ENCODE data around the gene MRPS27.

The MRPS27 gene

DNA sequence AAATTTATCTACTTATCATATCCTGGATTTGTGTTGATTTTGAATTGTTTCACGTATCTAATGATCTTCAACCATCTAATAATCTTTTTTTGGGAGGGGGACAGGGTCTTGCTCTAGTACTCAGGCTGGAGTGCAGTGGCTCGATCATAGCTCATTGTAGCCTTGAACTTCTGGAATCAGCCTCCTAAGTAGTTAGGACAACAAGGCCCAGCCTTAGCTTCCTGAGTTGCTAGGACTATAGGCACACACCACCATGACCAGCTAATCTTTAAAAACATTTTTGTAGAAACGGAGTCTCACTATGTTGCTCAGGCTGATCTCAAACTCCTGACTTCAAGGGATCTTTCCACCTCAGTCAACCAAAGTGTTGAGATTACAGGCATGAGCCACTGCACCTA, 34.6 kb downstream of the MRPS27 start:
- TF ChIP-seq, protein P1, sequence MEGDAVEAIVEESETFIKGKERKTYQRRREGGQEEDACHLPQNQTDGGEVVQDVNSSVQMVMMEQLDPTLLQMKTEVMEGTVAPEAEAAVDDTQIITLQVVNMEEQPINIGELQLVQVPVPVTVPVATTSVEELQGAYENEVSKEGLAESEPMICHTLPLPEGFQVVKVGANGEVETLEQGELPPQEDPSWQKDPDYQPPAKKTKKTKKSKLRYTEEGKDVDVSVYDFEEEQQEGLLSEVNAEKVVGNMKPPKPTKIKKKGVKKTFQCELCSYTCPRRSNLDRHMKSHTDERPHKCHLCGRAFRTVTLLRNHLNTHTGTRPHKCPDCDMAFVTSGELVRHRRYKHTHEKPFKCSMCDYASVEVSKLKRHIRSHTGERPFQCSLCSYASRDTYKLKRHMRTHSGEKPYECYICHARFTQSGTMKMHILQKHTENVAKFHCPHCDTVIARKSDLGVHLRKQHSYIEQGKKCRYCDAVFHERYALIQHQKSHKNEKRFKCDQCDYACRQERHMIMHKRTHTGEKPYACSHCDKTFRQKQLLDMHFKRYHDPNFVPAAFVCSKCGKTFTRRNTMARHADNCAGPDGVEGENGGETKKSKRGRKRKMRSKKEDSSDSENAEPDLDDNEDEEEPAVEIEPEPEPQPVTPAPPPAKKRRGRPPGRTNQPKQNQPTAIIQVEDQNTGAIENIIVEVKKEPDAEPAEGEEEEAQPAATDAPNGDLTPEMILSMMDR (conservative IDR thresholded peaks at IDR 0.05; ENCODE audit: control insufficient read depth, insufficient read depth, low read depth, low read length), result no peak
- no peak overlapping the region for H3K4me3 ChIP-seq (ENCODE audit: control insufficient read depth, low read depth, low read length)

GRCh38 chr5:72284559-72285423, 35.2 kb downstream of the MRPS27 start:
- TF ChIP-seq, protein P1 (conservative IDR thresholded peaks at IDR 0.05; ENCODE audit: control insufficient read depth, insufficient read depth, low read depth, low read length), result no peak
- no peak for DNase-seq (ENCODE audit: low read depth)
- no peak overlapping the region for H3K4me3 ChIP-seq (ENCODE audit: control insufficient read depth, low read depth, low read length)

More for the DNA sequence above, 34.6 kb downstream of the MRPS27 start:
- DNase-seq (ENCODE audit: low read depth), result no peak

- TF ChIP-seq, protein P1 (conservative IDR thresholded peaks at IDR 0.05; ENCODE audit: control insufficient read depth, insufficient read depth, low read depth, low read length), result no peak
- DNase-seq (ENCODE audit: low read depth), result peak; percentile 12
- H3K4me3 ChIP-seq (ENCODE audit: control insufficient read depth, low read depth, low read length), result no peak overlapping the region
These were observed 36.7 kb downstream of the MRPS27 start for GRCh38 chr5:72283358-72283757.

DNA sequence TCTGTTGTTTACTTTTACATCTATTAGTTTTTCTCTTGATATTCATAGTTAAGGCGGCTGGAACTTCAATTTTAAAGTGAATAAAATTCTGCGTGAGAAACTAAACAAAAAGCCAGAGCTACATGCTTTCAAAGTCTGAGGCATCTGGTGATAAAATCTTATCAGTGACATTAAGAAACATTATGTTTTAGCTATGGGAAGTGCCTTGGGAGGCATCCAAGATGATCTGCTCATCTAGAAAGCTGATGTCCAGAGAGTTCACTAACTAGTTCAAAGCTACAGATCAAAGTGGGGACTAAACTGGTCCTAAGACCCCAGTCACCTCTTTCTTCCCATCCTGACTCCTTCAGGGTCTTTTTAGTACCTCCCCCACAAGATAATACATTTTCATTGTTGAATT, 37.2 kb downstream of the MRPS27 start:
- peak; percentile 36 for DNase-seq (ENCODE audit: low read depth)
- H3K4me3 ChIP-seq (ENCODE audit: control insufficient read depth, low read depth, low read length), result no peak overlapping the region
- TF ChIP-seq, protein P1 (conservative IDR thresholded peaks at IDR 0.05; ENCODE audit: control insufficient read depth, insufficient read depth, low read depth, low read length), result no peak

DNA sequence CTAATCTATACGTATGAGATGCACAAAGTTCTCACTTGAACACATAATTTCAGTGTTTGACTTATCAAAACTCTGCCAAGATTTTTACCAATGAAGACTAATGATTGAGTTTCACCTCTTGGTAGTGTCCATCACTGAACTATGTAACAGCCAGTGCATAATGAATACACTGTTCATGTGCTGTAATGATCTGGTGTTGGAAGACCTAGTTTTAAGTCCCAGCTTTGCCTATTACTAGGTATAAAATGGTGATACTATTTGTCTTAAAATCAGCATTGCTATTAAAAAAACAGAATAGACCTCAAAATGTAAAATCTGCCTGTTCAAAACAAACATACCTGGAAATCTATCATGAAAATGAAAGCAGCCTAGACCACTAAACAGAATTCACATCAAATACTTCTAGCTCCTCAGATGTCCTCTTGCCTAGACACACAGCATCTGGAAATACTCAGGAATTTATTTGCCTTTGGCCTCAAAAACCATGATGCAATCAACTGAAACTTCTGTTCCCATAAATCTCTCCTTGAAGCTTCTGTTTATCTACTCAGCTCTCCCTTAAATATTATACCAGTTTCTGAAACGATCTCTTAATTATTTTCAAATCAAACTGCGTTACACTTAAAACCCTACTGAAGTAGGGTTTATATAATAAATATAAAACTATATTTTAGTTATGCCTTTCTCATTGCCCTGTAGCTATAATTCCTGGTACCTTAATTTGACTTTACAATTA, 38.1 kb downstream of the MRPS27 start:
- no peak overlapping the region for H3K4me3 ChIP-seq (ENCODE audit: control insufficient read depth, low read depth, low read length)
- DNase-seq (ENCODE audit: low read depth), result peak; percentile 90

GRCh38 chr5:72281430-72281763, 38.6 kb downstream of the MRPS27 start:
- no peak overlapping the region for H3K4me3 ChIP-seq (ENCODE audit: control insufficient read depth, low read depth, low read length)
- TF ChIP-seq, protein P1 (conservative IDR thresholded peaks at IDR 0.05; ENCODE audit: control insufficient read depth, insufficient read depth, low read depth, low read length), result no peak
- no peak for DNase-seq (ENCODE audit: low read depth)

More for the DNA sequence above, 38.1 kb downstream of the MRPS27 start:
- TF ChIP-seq, protein P1 (conservative IDR thresholded peaks at IDR 0.05; ENCODE audit: control insufficient read depth, insufficient read depth, low read depth, low read length), result no peak
